Right forelimb (tissue), 1 donor: ENCODE measurements around the gene PNMA6E.
A peak's percentile ranks its signal among the peaks of the same experiment; 100 is the strongest.

ENCODE experiments used
- DNase-seq: peaks from one replicate; pipeline ENCODE4 v3.0.0-alpha.2; 2018

PNMA6E gene

DNA sequence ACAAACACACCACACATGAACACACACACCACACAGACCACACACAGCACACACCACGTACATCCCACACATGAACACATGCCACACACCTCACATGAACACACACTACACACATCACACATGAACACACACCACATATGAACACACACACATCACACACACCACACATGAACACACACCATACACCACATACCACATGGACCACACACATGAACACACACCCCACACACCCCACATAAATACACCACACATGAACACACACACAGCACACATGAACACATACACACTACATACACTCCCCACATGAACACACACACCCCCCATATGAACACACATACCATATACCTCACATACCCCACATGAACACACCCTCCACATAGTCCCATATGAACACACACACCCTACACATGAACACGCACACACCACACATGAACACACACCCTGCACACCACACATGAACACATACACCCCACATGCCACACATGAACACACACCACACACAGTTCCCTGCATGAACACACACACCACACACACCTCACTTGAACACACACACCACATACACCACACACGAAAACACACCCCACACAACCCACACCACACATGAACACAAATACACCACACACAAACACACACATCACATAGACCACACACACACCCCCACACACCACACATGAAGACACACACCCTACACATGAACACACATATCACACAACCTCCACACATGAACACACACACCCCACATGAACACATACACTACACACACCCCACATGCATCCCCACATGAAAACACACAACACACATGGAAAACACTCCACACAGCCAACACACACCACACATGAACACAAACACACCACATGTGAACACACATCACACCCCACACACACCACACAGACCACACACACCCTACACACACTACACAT, 18.3 kb downstream of the PNMA6E start:
- DNase-seq, result no peak

DNA sequence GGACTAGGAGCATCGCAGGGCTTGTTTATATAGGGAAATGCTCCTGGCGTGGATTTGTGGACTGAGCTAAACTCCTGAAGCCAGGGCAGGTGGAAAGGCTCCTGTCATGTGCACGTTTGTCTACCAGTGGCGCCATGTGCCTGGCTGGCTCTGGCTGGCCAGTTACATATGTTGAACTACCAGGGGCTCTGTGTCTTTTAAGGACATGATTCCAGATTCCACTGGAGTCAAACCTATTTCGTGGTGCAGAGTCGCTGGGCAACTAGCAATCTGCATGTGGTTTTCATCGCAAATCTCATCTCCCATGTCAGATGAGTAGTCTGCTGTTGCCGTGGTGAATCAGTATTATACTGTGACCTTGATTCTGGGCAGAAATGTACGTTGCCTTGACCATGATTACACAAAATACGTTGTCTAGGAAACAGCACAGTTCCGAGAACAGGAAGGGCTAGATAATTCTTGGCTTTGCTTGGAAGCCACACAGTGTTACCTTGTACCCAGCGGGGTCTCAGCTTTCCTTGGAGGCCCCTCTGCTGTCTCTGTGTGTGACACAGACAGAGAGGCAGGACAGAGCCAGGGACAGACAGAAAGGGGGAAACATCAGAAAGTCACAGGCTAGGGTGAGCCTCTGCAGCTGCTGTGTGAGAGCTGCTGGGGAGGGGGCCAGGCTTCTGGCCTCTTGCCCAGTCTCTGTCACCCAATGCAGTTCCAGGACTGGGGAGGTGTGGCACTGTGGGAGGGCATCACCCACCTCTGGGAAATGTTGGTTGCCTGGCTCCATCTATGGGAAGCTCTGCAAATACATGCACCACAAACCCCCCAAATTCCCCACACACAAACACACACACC, 19.2 kb downstream of the PNMA6E start:
- peak; percentile 82 for DNase-seq

- DNase-seq, result no peak
Measured at GRCh38 chrX:153380691-153381090, 20.5 kb downstream of the PNMA6E start.

- no peak for DNase-seq
Measured at GRCh38 chrX:153379971-153380581, 21.1 kb downstream of the PNMA6E start.

GRCh38 chrX:153379508-153379907, 21.6 kb downstream of the PNMA6E start:
- no peak for DNase-seq

GRCh38 chrX:153378607-153379006, 22.5 kb downstream of the PNMA6E start:
- no peak for DNase-seq

GRCh38 chrX:153377727-153378126, 23.4 kb downstream of the PNMA6E start:
- no peak for DNase-seq

GRCh38 chrX:153375571-153375970, 25.6 kb downstream of the PNMA6E start:
- no peak for DNase-seq

- DNase-seq, result no peak
Measured at GRCh38 chrX:153374426-153374825, 26.7 kb downstream of the PNMA6E start.

- DNase-seq, result no peak
Measured at GRCh38 chrX:153372949-153373348, 28.2 kb downstream of the PNMA6E start.

GRCh38 chrX:153371256-153371655, 29.9 kb downstream of the PNMA6E start:
- no peak for DNase-seq

- DNase-seq, result no peak
Measured at GRCh38 chrX:153370293-153371055, 30.7 kb downstream of the PNMA6E start.

DNA sequence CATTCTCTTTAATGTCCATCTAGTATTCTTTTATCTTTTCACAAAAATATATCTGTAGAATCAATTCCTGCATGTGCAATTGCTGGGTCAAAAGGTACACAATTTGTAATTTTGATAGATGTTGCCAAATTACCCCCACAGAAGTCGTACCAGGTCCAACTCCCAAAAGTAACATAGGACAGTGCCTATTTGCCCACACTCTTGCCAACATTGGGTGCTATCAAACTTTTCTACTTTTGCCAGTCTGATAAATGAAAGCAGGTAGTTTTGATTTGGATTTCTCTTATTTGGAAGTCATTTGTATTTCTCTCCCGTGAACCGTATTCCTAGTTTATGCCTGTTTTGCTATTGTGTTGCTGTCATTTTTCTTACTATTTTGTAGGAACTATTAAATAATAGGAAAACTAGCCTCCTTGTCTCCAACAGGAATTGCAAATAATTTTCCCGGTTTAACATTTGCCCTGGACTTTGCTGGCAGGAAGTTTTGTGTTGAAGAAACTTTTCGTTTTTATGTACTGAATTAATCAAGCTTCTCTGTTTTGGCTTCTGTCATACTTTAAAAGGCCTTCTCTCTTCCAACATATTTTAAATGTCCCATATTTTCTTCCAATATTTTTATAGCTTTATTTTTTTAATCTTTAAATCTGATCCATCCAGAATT, 34.1 kb downstream of the PNMA6E start:
- DNase-seq, result no peak

GRCh38 chrX:153366119-153366518, 35.0 kb downstream of the PNMA6E start:
- no peak for DNase-seq

DNA sequence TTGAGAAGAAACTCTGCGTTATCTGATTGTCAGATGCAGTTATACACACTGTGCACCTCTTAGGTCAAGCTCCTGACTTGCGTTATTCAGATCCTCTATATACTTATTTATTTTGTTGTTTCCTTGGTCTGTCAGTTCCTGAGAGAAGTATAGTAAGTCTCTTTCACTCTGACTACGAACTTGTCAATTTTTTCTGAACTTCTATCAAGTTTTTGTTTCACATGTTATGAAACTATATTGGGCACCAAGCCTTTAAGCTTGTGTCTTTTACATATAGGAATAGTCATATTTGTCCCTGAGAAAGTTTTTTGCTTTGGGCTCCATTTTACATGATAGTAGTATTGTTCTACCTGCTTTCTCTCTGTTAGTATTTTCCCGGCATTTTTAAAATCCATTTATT, 35.5 kb downstream of the PNMA6E start:
- DNase-seq, result no peak

- DNase-seq, result no peak
Measured at GRCh38 chrX:153361781-153362397, 39.3 kb downstream of the PNMA6E start.

DNA sequence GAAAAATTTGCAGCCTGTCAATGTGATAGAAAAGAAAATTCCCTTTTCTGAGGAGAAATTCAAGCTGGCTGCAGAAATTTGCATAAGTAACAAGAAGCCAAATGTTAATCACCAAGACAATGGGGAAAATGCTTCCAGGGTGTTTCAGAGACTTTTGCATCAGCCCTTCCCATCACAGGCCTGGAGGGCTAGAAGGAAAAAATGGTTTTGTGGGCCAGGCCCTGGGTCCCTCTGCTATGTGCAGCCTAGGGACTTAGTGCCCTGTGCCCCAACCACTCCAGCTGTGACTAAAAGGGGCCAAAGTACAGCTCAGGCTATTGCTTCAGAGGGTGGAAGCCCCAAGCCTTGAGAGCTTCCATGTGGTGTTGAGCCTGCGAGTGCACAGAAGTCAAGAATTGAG, 43.3 kb downstream of the PNMA6E start:
- no peak for DNase-seq

GRCh38 chrX:153353416-153353815, 47.7 kb downstream of the PNMA6E start:
- no peak for DNase-seq

DNA sequence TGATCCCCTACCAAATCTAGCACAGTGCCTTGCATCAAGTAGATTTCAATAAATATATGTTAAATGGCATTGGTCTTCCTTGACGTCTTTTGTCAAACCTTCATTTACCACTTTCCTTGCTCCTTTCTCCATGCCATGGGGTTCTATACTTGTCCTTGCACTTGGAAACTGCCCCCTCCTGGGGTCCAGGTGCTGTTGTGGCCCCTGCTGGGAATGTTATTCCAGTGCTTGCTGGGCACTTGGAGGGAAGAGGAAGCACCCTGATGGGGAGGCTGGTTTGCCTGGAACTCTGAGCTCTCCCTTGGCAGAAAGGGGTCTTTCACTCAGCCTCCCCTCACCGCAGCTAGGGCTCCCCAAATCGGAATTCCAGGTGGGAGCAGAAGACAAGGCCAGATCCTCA, 48.3 kb downstream of the PNMA6E start:
- no peak for DNase-seq

DNA sequence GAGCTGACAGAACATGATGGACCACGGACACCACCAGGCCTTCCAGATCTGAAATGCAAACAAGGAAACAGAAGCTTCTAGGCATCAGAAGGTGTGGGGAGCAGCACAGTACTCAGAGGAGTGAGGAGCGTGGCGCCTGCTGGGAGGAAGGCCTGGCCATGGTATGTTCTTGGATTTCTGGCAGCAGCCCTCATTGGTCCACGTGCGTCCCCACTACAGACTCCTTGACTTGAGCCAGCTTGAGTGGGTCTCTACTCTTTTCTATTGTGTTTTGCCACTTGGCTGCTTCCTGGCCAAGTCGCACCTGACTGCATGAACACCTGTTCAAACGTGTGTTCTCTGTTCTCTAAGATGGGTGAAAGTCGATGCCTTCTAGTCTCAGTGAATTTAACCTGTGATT, 49.2 kb downstream of the PNMA6E start:
- no peak for DNase-seq

DNA sequence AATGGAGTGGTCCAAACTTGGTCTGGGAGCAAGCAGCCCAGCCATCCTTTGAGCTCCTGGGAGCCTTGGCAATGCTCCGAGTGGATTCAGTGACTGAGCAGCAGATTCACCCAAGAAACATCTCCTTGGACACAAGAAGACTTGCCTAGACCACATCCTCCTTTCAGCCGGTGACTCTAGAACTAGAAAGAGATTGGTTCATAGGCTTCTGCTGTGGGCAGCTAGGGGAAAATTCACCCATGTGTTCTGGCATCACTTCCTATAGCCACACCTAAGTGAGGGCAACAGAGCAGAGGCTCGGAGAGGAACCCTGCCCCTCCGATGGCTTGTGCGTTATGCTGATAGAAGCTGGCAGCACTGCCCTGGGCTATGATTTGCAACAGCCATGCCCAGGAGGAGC, 51.2 kb downstream of the PNMA6E start:
- no peak for DNase-seq

- no peak for DNase-seq
Measured at GRCh38 chrX:153348421-153348820, 52.7 kb downstream of the PNMA6E start.
